ENCODE data around the gene JUNB. TPM values are rescaled to one million over a fixed set of nuclear protein-coding genes. Genes with fewer than 3 reads are reported as not detected.
A peak's percentile ranks its signal among the peaks of the same experiment; 100 is the strongest.

JUNB gene
- total RNA-seq, 1 experiment from 2014 or later, result 49.7 TPM

DNA sequence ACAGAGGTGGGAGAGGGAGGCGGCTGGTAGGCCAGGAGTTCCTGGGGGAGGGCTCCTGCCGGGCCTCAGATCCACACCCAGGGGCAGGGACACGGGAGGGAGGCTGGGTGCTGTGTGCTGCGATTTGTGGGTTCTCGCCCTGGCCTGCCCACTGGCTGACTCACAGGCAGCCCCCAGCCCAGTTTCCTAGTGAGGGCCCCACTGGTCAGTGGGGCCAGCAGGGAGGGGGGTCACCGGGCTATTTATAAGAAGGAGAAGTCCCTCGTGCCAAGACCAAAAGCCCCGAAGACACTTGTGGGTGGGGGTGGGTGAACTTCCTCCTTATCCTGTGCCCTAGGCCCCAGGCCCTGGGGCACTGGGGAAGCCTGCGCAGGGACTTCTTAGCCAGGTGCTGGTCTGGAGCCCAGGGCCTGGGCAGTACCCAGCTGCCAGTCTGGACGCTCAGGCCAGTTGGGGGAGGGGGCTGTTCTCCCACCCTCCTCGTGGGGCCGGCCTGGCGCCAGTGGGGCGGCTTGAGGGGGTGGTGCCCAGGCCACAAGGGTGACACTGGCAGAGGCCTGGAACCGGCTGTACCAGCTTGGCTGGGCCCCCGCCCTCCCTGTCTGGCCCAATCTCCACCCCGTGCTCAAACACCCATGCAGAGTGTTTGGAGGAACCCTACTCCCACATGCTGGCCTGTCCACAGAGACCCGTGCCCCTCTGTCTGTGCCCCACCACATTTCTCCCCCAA is 5.0 kb upstream of the JUNB start:
- Histone ChIP-seq H3K4me1 (ENCODE audit: control insufficient read depth, insufficient read depth, low read length) (peaks cover 59% of the 10 kb centered on the region), H3K27ac (ENCODE audit: low read length) (peak overlapping the region; percentile 99), H3K4me3 (ENCODE audit: low read depth in 2 of 2, low read length in 2 of 2) (no peak overlapping the region), H3K9me3 (ENCODE audit: control insufficient read depth, insufficient read depth, low read depth, low read length) (no peaks in the 10 kb centered on the region), H3K27me3 (ENCODE audit: control insufficient read depth, insufficient read depth, low read length) (no peaks in the 10 kb centered on the region), H3K36me3 (ENCODE audit: control insufficient read depth, insufficient read depth, low read length) (no peaks in the 10 kb centered on the region)
- in situ Hi-C loops (cut with HindIII; ENCODE audit: low pct_unique_long_range_greater_than_20kb, low sequenced_read_pairs) (no loop called here), intact Hi-C loops (cut with micrococcal nuclease; ENCODE audit: unreplicated experiment) (no loop called here)
- CTCF ChIA-PET, result interaction anchor here (0.5 to 1.3 kb wide), 2 partner anchors 9 to 12 kb away, joined by 4 to 7 read pairs; no protein-coding TSS in a partner anchor
- DNase-seq (ENCODE audit: low read depth, low spot score) (no peak), ATAC-seq (no peak)
- POLR2A ChIA-PET, result interaction anchor here (0.6 to 0.7 kb wide), 2 partner anchors 51 to 1060 kb away, joined by 3 to 8 read pairs; no protein-coding TSS in a partner anchor
- TF ChIP-seq, protein P1, sequence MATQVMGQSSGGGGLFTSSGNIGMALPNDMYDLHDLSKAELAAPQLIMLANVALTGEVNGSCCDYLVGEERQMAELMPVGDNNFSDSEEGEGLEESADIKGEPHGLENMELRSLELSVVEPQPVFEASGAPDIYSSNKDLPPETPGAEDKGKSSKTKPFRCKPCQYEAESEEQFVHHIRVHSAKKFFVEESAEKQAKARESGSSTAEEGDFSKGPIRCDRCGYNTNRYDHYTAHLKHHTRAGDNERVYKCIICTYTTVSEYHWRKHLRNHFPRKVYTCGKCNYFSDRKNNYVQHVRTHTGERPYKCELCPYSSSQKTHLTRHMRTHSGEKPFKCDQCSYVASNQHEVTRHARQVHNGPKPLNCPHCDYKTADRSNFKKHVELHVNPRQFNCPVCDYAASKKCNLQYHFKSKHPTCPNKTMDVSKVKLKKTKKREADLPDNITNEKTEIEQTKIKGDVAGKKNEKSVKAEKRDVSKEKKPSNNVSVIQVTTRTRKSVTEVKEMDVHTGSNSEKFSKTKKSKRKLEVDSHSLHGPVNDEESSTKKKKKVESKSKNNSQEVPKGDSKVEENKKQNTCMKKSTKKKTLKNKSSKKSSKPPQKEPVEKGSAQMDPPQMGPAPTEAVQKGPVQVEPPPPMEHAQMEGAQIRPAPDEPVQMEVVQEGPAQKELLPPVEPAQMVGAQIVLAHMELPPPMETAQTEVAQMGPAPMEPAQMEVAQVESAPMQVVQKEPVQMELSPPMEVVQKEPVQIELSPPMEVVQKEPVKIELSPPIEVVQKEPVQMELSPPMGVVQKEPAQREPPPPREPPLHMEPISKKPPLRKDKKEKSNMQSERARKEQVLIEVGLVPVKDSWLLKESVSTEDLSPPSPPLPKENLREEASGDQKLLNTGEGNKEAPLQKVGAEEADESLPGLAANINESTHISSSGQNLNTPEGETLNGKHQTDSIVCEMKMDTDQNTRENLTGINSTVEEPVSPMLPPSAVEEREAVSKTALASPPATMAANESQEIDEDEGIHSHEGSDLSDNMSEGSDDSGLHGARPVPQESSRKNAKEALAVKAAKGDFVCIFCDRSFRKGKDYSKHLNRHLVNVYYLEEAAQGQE (IDR thresholded peaks at IDR 0.05; ENCODE audit: insufficient read depth in 1 of 2, low read depth in 2 of 2, low read length in 1 of 2), result no peak
- TF ChIP-seq POLR2AphosphoS5 (IDR thresholded peaks at IDR 0.05; ENCODE audit: low read depth, low read length), result no peak; the same call in 1 of the 2 replicates
- TF ChIP-seq TCF7L2 (IDR thresholded peaks at IDR 0.05; ENCODE audit: low read depth, low read length), result no peak
- TF ChIP-seq, protein P2, sequence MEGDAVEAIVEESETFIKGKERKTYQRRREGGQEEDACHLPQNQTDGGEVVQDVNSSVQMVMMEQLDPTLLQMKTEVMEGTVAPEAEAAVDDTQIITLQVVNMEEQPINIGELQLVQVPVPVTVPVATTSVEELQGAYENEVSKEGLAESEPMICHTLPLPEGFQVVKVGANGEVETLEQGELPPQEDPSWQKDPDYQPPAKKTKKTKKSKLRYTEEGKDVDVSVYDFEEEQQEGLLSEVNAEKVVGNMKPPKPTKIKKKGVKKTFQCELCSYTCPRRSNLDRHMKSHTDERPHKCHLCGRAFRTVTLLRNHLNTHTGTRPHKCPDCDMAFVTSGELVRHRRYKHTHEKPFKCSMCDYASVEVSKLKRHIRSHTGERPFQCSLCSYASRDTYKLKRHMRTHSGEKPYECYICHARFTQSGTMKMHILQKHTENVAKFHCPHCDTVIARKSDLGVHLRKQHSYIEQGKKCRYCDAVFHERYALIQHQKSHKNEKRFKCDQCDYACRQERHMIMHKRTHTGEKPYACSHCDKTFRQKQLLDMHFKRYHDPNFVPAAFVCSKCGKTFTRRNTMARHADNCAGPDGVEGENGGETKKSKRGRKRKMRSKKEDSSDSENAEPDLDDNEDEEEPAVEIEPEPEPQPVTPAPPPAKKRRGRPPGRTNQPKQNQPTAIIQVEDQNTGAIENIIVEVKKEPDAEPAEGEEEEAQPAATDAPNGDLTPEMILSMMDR (IDR thresholded peaks at IDR 0.05), result no peak
- no TSS peak for BruUV-seq (replicated peaks)

DNA sequence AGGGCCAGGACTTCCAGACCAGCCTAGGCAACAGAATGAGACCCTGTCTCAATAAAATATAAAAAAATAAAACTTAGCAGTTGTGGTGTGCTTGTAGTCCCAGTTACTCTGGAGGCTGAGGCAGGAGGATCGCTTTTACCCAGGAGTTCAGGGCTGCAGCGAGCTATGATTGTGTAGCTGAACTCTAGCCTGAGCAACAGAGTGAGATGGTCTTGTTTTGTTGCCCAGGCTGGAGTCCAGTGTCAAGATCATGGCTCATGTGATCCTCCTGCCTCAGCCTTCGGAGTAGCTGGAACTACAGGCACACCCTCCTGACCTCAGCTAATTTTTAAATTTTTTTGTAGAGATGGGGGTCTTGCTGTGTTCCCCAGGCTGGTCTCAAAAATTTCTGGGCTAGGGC is 4.3 kb upstream of the JUNB start:
- TF ChIP-seq SIN3A (IDR thresholded peaks at IDR 0.05; ENCODE audit: borderline replicate concordance, insufficient read depth, low read depth, low read length), result no peak
- no peak for TF ChIP-seq TCF7L2 (IDR thresholded peaks at IDR 0.05; ENCODE audit: low read depth, low read length)
- no peak for TF ChIP-seq POLR2AphosphoS5 (IDR thresholded peaks at IDR 0.05; ENCODE audit: low read depth, low read length)
- TF ChIP-seq, protein P1 (IDR thresholded peaks at IDR 0.05; ENCODE audit: insufficient read depth in 1 of 2, low read depth in 2 of 2, low read length in 1 of 2), result no peak
- TF ChIP-seq, protein P2 (IDR thresholded peaks at IDR 0.05), result no peak
- intact Hi-C loops (cut with micrococcal nuclease; ENCODE audit: unreplicated experiment), result no loop called here
- peak overlapping the region; percentile 99 for H3K27ac ChIP-seq (ENCODE audit: low read length)
- no peaks in the 10 kb centered on the region for H3K9me3 ChIP-seq (ENCODE audit: control insufficient read depth, insufficient read depth, low read depth, low read length)
- no peaks in the 10 kb centered on the region for H3K27me3 ChIP-seq (ENCODE audit: control insufficient read depth, insufficient read depth, low read length)
- DNase-seq (ENCODE audit: low read depth, low spot score) (no peak), ATAC-seq (no peak)
- CTCF ChIA-PET, result interaction anchor here (1.3 kb wide), 1 partner anchor 9 kb away, joined by 4 read pairs; no protein-coding TSS in a partner anchor
- POLR2A ChIA-PET, result interaction anchor here (0.6 kb wide), 2 partner anchors 52 to 1742 kb away, joined by 3 to 8 read pairs; no protein-coding TSS in a partner anchor
- BruUV-seq (replicated peaks), result no TSS peak
- in situ Hi-C loops (cut with HindIII; ENCODE audit: low pct_unique_long_range_greater_than_20kb, low sequenced_read_pairs), result no loop called here
- no peak overlapping the region for H3K4me3 ChIP-seq (ENCODE audit: low read depth in 2 of 2, low read length in 2 of 2)
- no peaks in the 10 kb centered on the region; the same call in 1 of the 2 replicates for H3K36me3 ChIP-seq (ENCODE audit: control insufficient read depth, insufficient read depth, low read length)
- H3K4me1 ChIP-seq (ENCODE audit: control insufficient read depth, insufficient read depth, low read length), result peaks cover 58% of the 10 kb centered on the region
